Vagina (tissue), 2 donors: Measurements from ENCODE around the gene BAAT. TPM values are rescaled to one million over a fixed set of nuclear protein-coding genes. Genes with fewer than 3 reads are reported as not detected.
A peak's percentile ranks its signal among the peaks of the same experiment; 100 is the strongest.

Experiments used
- DNase-seq, 2 donors: peaks; one replicate each; pipeline ENCODE4 v3.0.0-alpha.2; 2017; ENCODE audit errors: extremely low spot score in 2 of 2
- H3K27ac ChIP-seq: fragments of 200-600 bp; sonication (generic); one replicate; pipeline ENCODE4 v1.5.1; 2019
- H3K27me3 ChIP-seq: fragments of 200-600 bp; sonication (generic); one replicate; pipeline ENCODE4 v1.5.1; 2019
- H3K36me3 ChIP-seq, 2 donors: fragments of 200-600 bp; sonication (generic); one replicate each; pipeline ENCODE4 v1.5.1; 2017 to 2019
- H3K4me1 ChIP-seq: fragments of 200-600 bp; sonication (generic); one replicate; pipeline ENCODE4 v1.5.1; 2019
- H3K4me3 ChIP-seq, 2 donors: fragments of 200-600 bp; sonication (generic); 1 replicate in 1 of 2; 2 replicates in 1 of 2; pipeline ENCODE4 v1.5.1; 2016 to 2019
- H3K9me3 ChIP-seq: fragments of 200-600 bp; sonication (generic); one replicate; pipeline ENCODE4 v1.5.1; 2019
- CTCF ChIP-seq, 3 experiments: fragments of 450-650 bp in 2 of 3; fragments of 200-600 bp in 1 of 3; sonication (generic) in 1 of 3; IDR thresholded peaks; one replicate each; pipeline ENCODE4 v1.5.1; 2017 to 2019; ENCODE audit warnings: antibody characterized with exemption in 3 of 3, mild to moderate bottlenecking in 2 of 3, moderate library complexity in 2 of 3
- POLR2A ChIP-seq, 2 donors: fragments of 450-650 bp; IDR thresholded peaks; one replicate each; pipeline ENCODE4 v1.6.1; 2017; ENCODE audit warnings: antibody characterized with exemption in 2 of 2, mild to moderate bottlenecking in 2 of 2, moderate library complexity in 2 of 2
- POLR2AphosphoS5 ChIP-seq, 2 donors: sonication (generic); formaldehyde crosslinking; IDR thresholded peaks; one replicate each; pipeline ENCODE4 v1.9.0; 2017; ENCODE audit warnings: antibody characterized with exemption in 2 of 2, mild to moderate bottlenecking in 2 of 2, low read depth in 1 of 2; ENCODE audit not compliant: insufficient read depth in 1 of 2
- intact Hi-C: fragments of 100-400 bp; cut with DNase I; formaldehyde crosslinking; loops from one replicate; pipeline ENCODE4 v1.15.1; 2023
- total RNA-seq: library from RNA; depleted of rRNA; stranded (reverse); fragments of >200 nt; gene quantifications from one replicate; pipeline ENCODE4 v1.2.3, GENCODE V29; 2016

The BAAT gene
- total RNA-seq, 1 donor from 2014 or later: not detected

DNA sequence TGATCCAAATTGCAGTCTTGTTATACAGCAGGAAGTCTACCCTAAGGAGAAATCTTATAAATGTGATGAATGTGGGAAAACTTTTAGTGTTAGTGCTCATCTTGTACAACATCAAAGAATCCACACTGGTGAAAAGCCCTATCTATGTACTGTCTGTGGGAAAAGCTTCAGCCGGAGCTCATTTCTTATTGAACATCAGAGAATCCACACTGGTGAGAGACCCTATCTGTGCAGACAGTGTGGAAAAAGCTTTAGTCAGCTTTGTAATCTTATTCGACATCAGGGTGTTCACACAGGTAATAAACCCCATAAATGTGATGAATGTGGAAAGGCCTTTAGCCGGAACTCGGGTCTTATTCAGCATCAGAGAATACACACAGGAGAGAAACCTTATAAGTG is 24.3 kb upstream of the BAAT start:
- no peak for DNase-seq
- intact Hi-C loops: no loop called here
- H3K27me3 ChIP-seq: no peaks in the 10 kb centered on the region
- H3K27ac ChIP-seq: no peak overlapping the region
- H3K4me3 ChIP-seq: no peak overlapping the region
- TF ChIP-seq POLR2A (IDR thresholded peaks at IDR 0.05) (no peak), POLR2AphosphoS5 (IDR thresholded peaks at IDR 0.05; ENCODE audit: insufficient read depth in 1 of 2, low read depth in 1 of 2) (no peak), CTCF (IDR thresholded peaks at IDR 0.05) (no peak)
- no peaks in the 10 kb centered on the region for H3K4me1 ChIP-seq
- peaks cover 6 to 61% of the 10 kb centered on the region in 2 donors for H3K36me3 ChIP-seq
- peaks cover 83% of the 10 kb centered on the region for H3K9me3 ChIP-seq

DNA sequence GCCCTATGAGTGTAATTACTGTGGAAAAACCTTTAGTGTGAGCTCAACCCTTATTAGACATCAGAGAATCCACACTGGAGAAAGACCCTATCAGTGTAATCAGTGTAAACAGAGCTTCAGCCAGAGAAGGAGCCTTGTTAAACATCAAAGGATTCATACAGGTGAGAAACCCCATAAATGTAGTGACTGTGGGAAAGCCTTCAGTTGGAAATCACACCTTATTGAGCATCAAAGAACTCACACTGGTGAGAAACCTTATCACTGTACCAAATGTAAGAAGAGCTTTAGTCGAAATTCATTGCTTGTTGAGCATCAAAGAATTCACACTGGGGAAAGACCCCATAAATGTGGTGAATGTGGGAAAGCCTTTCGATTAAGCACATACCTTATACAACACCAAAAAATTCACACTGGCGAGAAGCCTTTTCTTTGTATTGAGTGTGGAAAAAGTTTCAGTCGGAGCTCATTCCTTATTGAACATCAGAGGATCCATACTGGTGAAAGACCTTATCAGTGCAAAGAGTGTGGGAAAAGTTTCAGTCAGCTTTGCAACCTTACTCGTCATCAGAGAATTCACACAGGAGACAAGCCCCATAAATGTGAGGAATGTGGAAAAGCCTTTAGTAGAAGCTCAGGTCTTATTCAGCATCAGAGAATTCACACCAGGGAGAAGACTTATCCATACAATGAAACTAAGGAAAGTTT is 23.7 kb upstream of the BAAT start:
- H3K9me3 ChIP-seq: peaks cover 85% of the 10 kb centered on the region
- peaks cover 6 to 66% of the 10 kb centered on the region in 2 donors for H3K36me3 ChIP-seq
- no peaks in the 10 kb centered on the region for H3K4me1 ChIP-seq
- TF ChIP-seq CTCF (IDR thresholded peaks at IDR 0.05): no peak
- TF ChIP-seq POLR2A (IDR thresholded peaks at IDR 0.05): no peak
- no peak for TF ChIP-seq POLR2AphosphoS5 (IDR thresholded peaks at IDR 0.05; ENCODE audit: insufficient read depth in 1 of 2, low read depth in 1 of 2)
- no peaks in the 10 kb centered on the region for H3K27me3 ChIP-seq
- no peak for DNase-seq
- intact Hi-C loops: no loop called here
- no peak overlapping the region for H3K27ac ChIP-seq
- no peak overlapping the region for H3K4me3 ChIP-seq

GRCh38 chr9:101403516-101404285 is 18.9 kb upstream of the BAAT start:
- TF ChIP-seq POLR2A (IDR thresholded peaks at IDR 0.05) (no peak), POLR2AphosphoS5 (IDR thresholded peaks at IDR 0.05; ENCODE audit: insufficient read depth in 1 of 2, low read depth in 1 of 2) (no peak), CTCF (IDR thresholded peaks at IDR 0.05) (no peak)
- intact Hi-C loops: no loop called here
- peaks cover 42% of the 10 kb centered on the region for H3K9me3 ChIP-seq

GRCh38 chr9:101400120-101400519 is 15.3 kb upstream of the BAAT start:
- Histone ChIP-seq H3K27ac (no peak overlapping the region), H3K9me3 (peaks cover 13% of the 10 kb centered on the region), H3K4me3 (peak overlapping the region; percentile 78 to 88), H3K27me3 (no peaks in the 10 kb centered on the region), H3K36me3 (peaks cover 4 to 52% of the 10 kb centered on the region in 2 donors), H3K4me1 (peaks cover 45% of the 10 kb centered on the region)
- TF ChIP-seq POLR2AphosphoS5 (IDR thresholded peaks at IDR 0.05; ENCODE audit: insufficient read depth in 1 of 2, low read depth in 1 of 2) (no peak), POLR2A (IDR thresholded peaks at IDR 0.05) (no peak), CTCF (IDR thresholded peaks at IDR 0.05) (no peak)
- DNase-seq: no peak
- intact Hi-C loops: no loop called here

More at GRCh38 chr9:101403516-101404285, 18.9 kb upstream of the BAAT start:
- no peak overlapping the region for H3K4me3 ChIP-seq
- no peak overlapping the region for H3K27ac ChIP-seq
- peaks cover 10 to 88% of the 10 kb centered on the region in 2 donors for H3K36me3 ChIP-seq
- H3K27me3 ChIP-seq: no peaks in the 10 kb centered on the region
- no peak for DNase-seq
- H3K4me1 ChIP-seq: peaks cover 24% of the 10 kb centered on the region

DNA sequence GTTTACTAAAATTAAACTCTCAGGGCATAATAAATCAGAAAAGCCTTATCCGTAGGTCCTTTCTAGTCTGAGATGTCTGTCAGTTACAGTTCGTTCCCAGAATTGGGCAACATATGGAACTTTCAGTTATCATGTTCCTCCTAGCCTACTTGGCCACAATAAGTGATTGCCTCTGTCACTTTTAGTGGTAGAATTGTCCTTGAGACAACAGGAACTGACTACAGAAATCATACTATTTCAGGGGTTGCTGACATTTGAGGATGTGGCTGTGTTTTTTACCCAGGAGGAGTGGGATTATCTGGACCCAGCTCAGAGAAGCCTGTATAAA is 14.8 kb upstream of the BAAT start:
- H3K4me1 ChIP-seq: peaks cover 45% of the 10 kb centered on the region
- intact Hi-C loops: loop anchor here (10.0 kb wide), 1 partner anchor 135 kb away; the partner anchor contains the start of gene RNF20
- H3K36me3 ChIP-seq: peaks cover 4 to 47% of the 10 kb centered on the region in 2 donors
- peak overlapping the region; percentile 78 to 88 for H3K4me3 ChIP-seq
- H3K27me3 ChIP-seq: no peaks in the 10 kb centered on the region
- peaks cover 10% of the 10 kb centered on the region for H3K9me3 ChIP-seq
- H3K27ac ChIP-seq: peak overlapping the region; percentile 87
- TF ChIP-seq CTCF (IDR thresholded peaks at IDR 0.05) (no peak), POLR2A (IDR thresholded peaks at IDR 0.05) (no peak), POLR2AphosphoS5 (IDR thresholded peaks at IDR 0.05; ENCODE audit: insufficient read depth in 1 of 2, low read depth in 1 of 2) (no peak)
- no peak for DNase-seq
